Endothelial cell of umbilical vein (primary cell): Measurements from ENCODE around the gene ACAD10. TPM values are rescaled to one million over a fixed set of nuclear protein-coding genes. Genes with fewer than 3 reads are reported as not detected.

Experiments
- BruUV-seq: library from RNA; stranded (reverse); fragments of 400-500 nt; replicated peaks from 2 replicates; lab custom pipeline; 2021; lab: Mats Ljungman, UMichigan
- CTCF ChIA-PET: fragments of 300-600, 350-600 bp; sonication (Branson Sonifier 250); formaldehyde crosslinking; loops from one replicate; lab custom pipeline; 2021; ENCODE audit warnings: antibody characterized with exemption, inconsistent platforms; lab: Charles Lee
- POLR2A ChIA-PET: fragments of 300-600, 350-600 bp; sonication (Branson Sonifier 250); formaldehyde crosslinking; loops from one replicate; lab custom pipeline; 2021; ENCODE audit warnings: antibody characterized with exemption, inconsistent platforms; lab: Charles Lee
- DNase-seq: peaks from one replicate; pipeline ENCODE4 v3.0.0-alpha.2; 2011; ENCODE audit warnings: low read depth, low spot score
- FAIRE-seq: peaks from 2 replicates; lab custom pipeline; 2011; peaks lifted over from hg19 to GRCh38; lab: Jason Lieb, UNC
- H2AFZ ChIP-seq: 2 replicates; pipeline ENCODE4 v1.6.0; 2012; ENCODE audit warnings: low read depth, low read length, control low read depth, inconsistent platforms
- H3K27ac ChIP-seq: 2 replicates; pipeline ENCODE4 v1.5.1; 2011; ENCODE audit warnings: low read depth, mild to moderate bottlenecking, control low read depth, low read length, moderate library complexity; ENCODE audit not compliant: insufficient read depth
- H3K27me3 ChIP-seq, 2 experiments: 2 replicates each; pipeline versions ENCODE4 v1.6.0 to v1.6.1; 2011; ENCODE audit warnings: low read length in 2 of 2, mixed read lengths in 1 of 2; ENCODE audit not compliant: control insufficient read depth in 2 of 2, insufficient read depth in 2 of 2
- H3K36me3 ChIP-seq, 2 experiments: 2 replicates in 1 of 2; 3 replicates in 1 of 2; pipeline ENCODE4 v1.5.1; 2011; ENCODE audit warnings: low read length in 2 of 2, mild to moderate bottlenecking in 1 of 2, moderate library complexity in 1 of 2; ENCODE audit not compliant: control insufficient read depth in 2 of 2, insufficient read depth in 2 of 2; ENCODE audit errors: extremely low read depth in 1 of 2
- H3K4me1 ChIP-seq: 3 replicates; pipeline ENCODE4 v1.5.1; 2011; ENCODE audit warnings: mild to moderate bottlenecking, low read length; ENCODE audit not compliant: control insufficient read depth, insufficient read depth; ENCODE audit errors: extremely low read depth
- H3K4me2 ChIP-seq: 2 replicates; pipeline ENCODE4 v1.6.1; 2011; ENCODE audit warnings: low read length, control low read depth, mixed read lengths; ENCODE audit not compliant: insufficient read depth
- H3K4me3 ChIP-seq, 3 experiments: fragments of 200-600 bp in 1 of 3; sonication (generic), shearing (Covaris generic) in 1 of 3; replicated peaks in 1 of 3; 2 replicates each; pipeline ENCODE4 v1.5.1; 2011 to 2016; ENCODE audit warnings: control low read depth in 3 of 3, low read length in 3 of 3, mild to moderate bottlenecking in 2 of 3, inconsistent platforms in 1 of 3, low read depth in 1 of 3, moderate library complexity in 1 of 3; ENCODE audit not compliant: insufficient read depth in 1 of 3
- H3K79me2 ChIP-seq: 2 replicates; pipeline ENCODE4 v1.6.0; 2012; ENCODE audit warnings: low read length, inconsistent platforms; ENCODE audit not compliant: control insufficient read depth, insufficient read depth
- H3K9ac ChIP-seq: replicated peaks from 2 replicates; pipeline ENCODE3; 2011; ENCODE audit warnings: low read length, control low read depth; ENCODE audit not compliant: insufficient read depth; ENCODE audit errors: extremely low read depth
- H3K9me1 ChIP-seq: replicated peaks from 3 replicates; pipeline ENCODE4 v1.6.0; 2011; ENCODE audit warnings: mild to moderate bottlenecking, low read length; ENCODE audit not compliant: control insufficient read depth, insufficient read depth; ENCODE audit errors: extremely low read depth
- H3K9me3 ChIP-seq: replicated peaks from 2 replicates; pipeline ENCODE4 v1.5.1; 2012; ENCODE audit warnings: low read length, inconsistent platforms; ENCODE audit not compliant: control insufficient read depth, insufficient read depth
- H4K20me1 ChIP-seq: replicated peaks from 2 replicates; pipeline ENCODE3; 2011; ENCODE audit warnings: mild to moderate bottlenecking, low read length; ENCODE audit not compliant: control insufficient read depth, insufficient read depth; ENCODE audit errors: extremely low read depth
- EZH2 ChIP-seq: IDR thresholded peaks from 2 replicates; pipeline ENCODE4 v1.6.1; 2012; ENCODE audit warnings: borderline replicate concordance, low read depth, mild to moderate bottlenecking, moderate library complexity, low read length, inconsistent platforms; ENCODE audit not compliant: severe bottlenecking
- FOS ChIP-seq: IDR thresholded peaks from 2 replicates; pipeline ENCODE4 v1.6.1; 2011; ENCODE audit warnings: mild to moderate bottlenecking, low read length, moderate library complexity, borderline replicate concordance; ENCODE audit not compliant: insufficient read depth
- GATA2 ChIP-seq: IDR thresholded peaks from 2 replicates; pipeline ENCODE4 v1.7.0; 2011; ENCODE audit warnings: low read depth, mild to moderate bottlenecking, moderate library complexity, mixed read lengths, low read length; ENCODE audit not compliant: insufficient read length, insufficient read depth
- JUN ChIP-seq: IDR thresholded peaks from 2 replicates; pipeline ENCODE4 v1.6.1; 2011; ENCODE audit warnings: borderline replicate concordance, low read depth; ENCODE audit not compliant: insufficient read length, insufficient read depth
- MYC ChIP-seq: IDR thresholded peaks from one replicate; pipeline ENCODE4 v1.6.1; 2011; ENCODE audit warnings: mild to moderate bottlenecking, low read depth, low read length
- POLR2A ChIP-seq: IDR thresholded peaks from 2 replicates; pipeline ENCODE4 v1.6.1; 2012; ENCODE audit warnings: low read depth, mild to moderate bottlenecking, control low read depth, low read length
- POLR2AphosphoS5 ChIP-seq: IDR thresholded peaks from 2 replicates; pipeline ENCODE4 v1.6.1; 2012; ENCODE audit warnings: low read depth, mild to moderate bottlenecking, control low read depth, low read length, moderate library complexity; ENCODE audit not compliant: insufficient read depth
- dilution Hi-C: fragments of 300-500 bp; cut with MboI; formaldehyde crosslinking; loops from one replicate; pipeline ENCODE4 v1.15.0; 2019; ENCODE audit warnings: low sequenced_read_pairs; ENCODE audit not compliant: extremely low pct_ligation_motif_present
- intact Hi-C: fragments of 100-400 bp; cut with micrococcal nuclease; formaldehyde crosslinking; loops from one replicate; pipeline ENCODE4 v1.10.0; 2022
- polyA plus RNA-seq, 4 experiments: library from polyadenylated mRNA; depleted of rRNA in 3 of 4; stranded (reverse) in 3 of 4; unstranded in 1 of 4; fragments of >200 nt; gene quantifications; 2 replicates each; pipeline versions ENCODE4 v1.2.1 to v1.2.3, GENCODE V29; 2011 to 2012; ENCODE audit warnings: missing spikeins in 1 of 4
- total RNA-seq: library from RNA; stranded (reverse); gene quantifications from 2 replicates; pipeline ENCODE4 v1.2.3, GENCODE V29; 2021
- TF ChIP-seq, protein P1 (sequence below), 2 donors: IDR thresholded peaks; 1 replicate in 1 of 2; 2 replicates in 1 of 2; pipeline ENCODE4 v1.5.1; 2011; ENCODE audit warnings: low read length in 2 of 2, mild to moderate bottlenecking in 2 of 2, moderate library complexity in 2 of 2, control low read depth in 1 of 2, inconsistent platforms in 1 of 2, low read depth in 1 of 2; ENCODE audit not compliant: insufficient read depth in 1 of 2; ENCODE audit errors: extremely low read depth in 1 of 2
- TF ChIP-seq, protein P2 (sequence below): IDR thresholded peaks from 2 replicates; pipeline ENCODE4 v1.6.1; 2011; ENCODE audit not compliant: insufficient read depth, insufficient read length

Gene ACAD10
- total and polyA plus RNA-seq, 2 donors (not counting 3 experiments of a cell fraction or from before 2014, with no cell fraction given): 15.2 to 16.3 TPM

DNA sequence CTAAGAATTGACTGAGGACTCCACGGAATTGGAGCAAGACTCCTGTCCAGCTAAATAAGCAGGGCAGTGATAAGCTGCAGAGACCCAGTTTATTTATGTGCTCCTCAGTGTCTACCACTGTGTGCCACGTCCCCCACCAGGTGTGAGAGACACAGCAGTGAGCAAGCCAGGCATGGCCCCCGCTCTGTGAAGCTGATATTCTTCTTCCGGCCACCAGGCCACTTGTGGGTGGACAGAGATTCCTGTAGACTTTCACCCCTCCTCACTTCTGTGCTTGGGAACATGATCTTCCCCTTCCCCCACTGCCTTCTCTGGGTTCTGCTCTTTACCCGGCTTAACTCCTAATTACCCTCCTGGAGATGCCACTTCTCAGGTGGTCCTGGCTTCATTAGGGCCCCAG is 21.4 kb upstream of the ACAD10 start:
- H3K27ac ChIP-seq: no peak overlapping the region
- POLR2A ChIA-PET: no interaction called here
- no TSS peak for BruUV-seq
- CTCF ChIA-PET: interaction anchor here (1.2 to 1.8 kb wide), 2 partner anchors 9 to 10 kb away, joined by 4 to 5 read pairs; no protein-coding TSS in a partner anchor
- H3K79me2 ChIP-seq: no peaks in the 10 kb centered on the region
- no peak for DNase-seq
- dilution Hi-C loops (no loop called here), intact Hi-C loops (no loop called here)
- H3K4me2 ChIP-seq: no peak overlapping the region
- no peaks in the 10 kb centered on the region for H3K9me3 ChIP-seq
- H4K20me1 ChIP-seq: no peaks in the 10 kb centered on the region
- H3K27me3 ChIP-seq: no peaks in the 10 kb centered on the region
- H2AFZ ChIP-seq: no peak overlapping the region
- no peak for FAIRE-seq
- no peak overlapping the region for H3K4me3 ChIP-seq
- no peaks in the 10 kb centered on the region for H3K4me1 ChIP-seq
- TF ChIP-seq, protein P1, sequence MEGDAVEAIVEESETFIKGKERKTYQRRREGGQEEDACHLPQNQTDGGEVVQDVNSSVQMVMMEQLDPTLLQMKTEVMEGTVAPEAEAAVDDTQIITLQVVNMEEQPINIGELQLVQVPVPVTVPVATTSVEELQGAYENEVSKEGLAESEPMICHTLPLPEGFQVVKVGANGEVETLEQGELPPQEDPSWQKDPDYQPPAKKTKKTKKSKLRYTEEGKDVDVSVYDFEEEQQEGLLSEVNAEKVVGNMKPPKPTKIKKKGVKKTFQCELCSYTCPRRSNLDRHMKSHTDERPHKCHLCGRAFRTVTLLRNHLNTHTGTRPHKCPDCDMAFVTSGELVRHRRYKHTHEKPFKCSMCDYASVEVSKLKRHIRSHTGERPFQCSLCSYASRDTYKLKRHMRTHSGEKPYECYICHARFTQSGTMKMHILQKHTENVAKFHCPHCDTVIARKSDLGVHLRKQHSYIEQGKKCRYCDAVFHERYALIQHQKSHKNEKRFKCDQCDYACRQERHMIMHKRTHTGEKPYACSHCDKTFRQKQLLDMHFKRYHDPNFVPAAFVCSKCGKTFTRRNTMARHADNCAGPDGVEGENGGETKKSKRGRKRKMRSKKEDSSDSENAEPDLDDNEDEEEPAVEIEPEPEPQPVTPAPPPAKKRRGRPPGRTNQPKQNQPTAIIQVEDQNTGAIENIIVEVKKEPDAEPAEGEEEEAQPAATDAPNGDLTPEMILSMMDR (IDR thresholded peaks at IDR 0.05; ENCODE audit: extremely low read depth in 1 of 2, insufficient read depth in 1 of 2, low read depth in 1 of 2, low read length in 2 of 2): no peak
- TF ChIP-seq MYC: no peak
- TF ChIP-seq JUN: no peak
- TF ChIP-seq FOS: no peak
- TF ChIP-seq, protein P2, sequence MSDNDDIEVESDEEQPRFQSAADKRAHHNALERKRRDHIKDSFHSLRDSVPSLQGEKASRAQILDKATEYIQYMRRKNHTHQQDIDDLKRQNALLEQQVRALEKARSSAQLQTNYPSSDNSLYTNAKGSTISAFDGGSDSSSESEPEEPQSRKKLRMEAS: no peak
- TF ChIP-seq GATA2: no peak
- no peak for TF ChIP-seq POLR2AphosphoS5
- TF ChIP-seq POLR2A: no peak
- TF ChIP-seq EZH2: no peak
- H3K9me1 ChIP-seq: no peaks in the 10 kb centered on the region
- no peak overlapping the region for H3K9ac ChIP-seq
- peaks cover 9 to 15% of the 10 kb centered on the region in 2 experiments for H3K36me3 ChIP-seq
